ENCODE data around the gene FAM50B. TPM values are rescaled to one million over a fixed set of nuclear protein-coding genes. Genes with fewer than 3 reads are reported as not detected.

The FAM50B gene
- total and polyA plus RNA-seq, 2 of the 13 experiments (the other 11 are each of a cell fraction or from before 2014, with no cell fraction given) = 0.05 TPM; not detected in 1

DNA sequence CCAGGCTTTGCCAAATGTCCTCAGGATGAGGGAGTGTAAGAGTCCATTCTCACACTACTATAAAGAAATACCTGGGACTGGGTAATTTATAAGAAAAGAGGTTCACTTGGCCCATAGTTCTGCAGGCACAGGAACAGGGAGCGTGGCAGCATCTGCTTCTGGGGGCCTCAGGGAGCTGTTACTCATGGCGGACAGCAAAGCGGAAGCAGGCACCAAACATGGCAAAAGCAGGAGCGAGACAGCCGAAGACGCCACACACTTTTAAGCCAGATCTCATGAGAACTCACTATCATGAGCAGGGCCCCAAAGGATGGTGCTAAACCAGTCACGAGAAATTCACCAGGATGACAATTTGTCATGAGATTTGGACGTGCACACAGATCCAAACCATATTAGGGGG, 22.8 kb downstream of the FAM50B start (continued):
- TF ChIP-seq, protein P1, sequence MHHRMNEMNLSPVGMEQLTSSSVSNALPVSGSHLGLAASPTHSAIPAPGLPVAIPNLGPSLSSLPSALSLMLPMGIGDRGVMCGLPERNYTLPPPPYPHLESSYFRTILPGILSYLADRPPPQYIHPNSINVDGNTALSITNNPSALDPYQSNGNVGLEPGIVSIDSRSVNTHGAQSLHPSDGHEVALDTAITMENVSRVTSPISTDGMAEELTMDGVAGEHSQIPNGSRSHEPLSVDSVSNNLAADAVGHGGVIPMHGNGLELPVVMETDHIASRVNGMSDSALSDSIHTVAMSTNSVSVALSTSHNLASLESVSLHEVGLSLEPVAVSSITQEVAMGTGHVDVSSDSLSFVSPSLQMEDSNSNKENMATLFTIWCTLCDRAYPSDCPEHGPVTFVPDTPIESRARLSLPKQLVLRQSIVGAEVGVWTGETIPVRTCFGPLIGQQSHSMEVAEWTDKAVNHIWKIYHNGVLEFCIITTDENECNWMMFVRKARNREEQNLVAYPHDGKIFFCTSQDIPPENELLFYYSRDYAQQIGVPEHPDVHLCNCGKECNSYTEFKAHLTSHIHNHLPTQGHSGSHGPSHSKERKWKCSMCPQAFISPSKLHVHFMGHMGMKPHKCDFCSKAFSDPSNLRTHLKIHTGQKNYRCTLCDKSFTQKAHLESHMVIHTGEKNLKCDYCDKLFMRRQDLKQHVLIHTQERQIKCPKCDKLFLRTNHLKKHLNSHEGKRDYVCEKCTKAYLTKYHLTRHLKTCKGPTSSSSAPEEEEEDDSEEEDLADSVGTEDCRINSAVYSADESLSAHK (CRISPR knock-in tag; IDR thresholded peaks at IDR 0.05; ENCODE audit: borderline replicate concordance) = no peak
- TF ChIP-seq ZNF891 (CRISPR knock-in tag; IDR thresholded peaks at IDR 0.05) (0 out of 2 replicates have a peak, but pooled peaks have one; percentile 8), RARA (CRISPR knock-in tag; IDR thresholded peaks at IDR 0.05) (no peak), ZSCAN12 (CRISPR knock-in tag; IDR thresholded peaks at IDR 0.05) (no peak), HNRNPL (IDR thresholded peaks at IDR 0.05; ENCODE audit: low read depth, low read length) (no peak), KLF13 (CRISPR knock-in tag; IDR thresholded peaks at IDR 0.05) (no peak), THYN1 (CRISPR knock-in tag; IDR thresholded peaks at IDR 0.05; ENCODE audit: borderline replicate concordance, low read depth) (no peak), HMG20A (CRISPR knock-in tag; IDR thresholded peaks at IDR 0.05; ENCODE audit: borderline replicate concordance) (no peak), ARNTL (CRISPR knock-in tag; IDR thresholded peaks at IDR 0.05) (no peak), MEIS1 (CRISPR knock-in tag; IDR thresholded peaks at IDR 0.05; ENCODE audit: borderline replicate concordance) (no peak), SYNCRIP (IDR thresholded peaks at IDR 0.05; ENCODE audit: insufficient read depth, low read depth, low read length) (no peak), RFXAP (CRISPR knock-in tag; IDR thresholded peaks at IDR 0.05; ENCODE audit: borderline replicate concordance) (0 out of 2 replicates have a peak, but pooled peaks have one; percentile 51), ZNF230 (CRISPR knock-in tag; IDR thresholded peaks at IDR 0.05) (no peak), SMARCE1 (IDR thresholded peaks at IDR 0.05; ENCODE audit: borderline replicate concordance) (no peak), ZNF670 (CRISPR knock-in tag; IDR thresholded peaks at IDR 0.05; ENCODE audit: borderline replicate concordance) (no peak), SIX4 (CRISPR knock-in tag; IDR thresholded peaks at IDR 0.05) (no peak), PITX1 (CRISPR knock-in tag; IDR thresholded peaks at IDR 0.05) (no peak), ZNF343 (CRISPR knock-in tag; IDR thresholded peaks at IDR 0.05) (no peak), MTF1 (CRISPR knock-in tag; IDR thresholded peaks at IDR 0.05) (no peak), CC2D1A (CRISPR knock-in tag; IDR thresholded peaks at IDR 0.05) (no peak), MYC (CRISPR knock-in tag; IDR thresholded peaks at IDR 0.05; ENCODE audit: borderline replicate concordance) (peak; percentile 51; the same call in 1 of the 2 replicates), HDAC1 (CRISPR knock-in tag; IDR thresholded peaks at IDR 0.05) (peak; percentile 8; the same call in 1 of the 2 replicates), ZMYM2 (CRISPR knock-in tag; IDR thresholded peaks at IDR 0.05) (peak; percentile 39; the same call in 1 of the 2 replicates), PHF20 (CRISPR knock-in tag; IDR thresholded peaks at IDR 0.05) (no peak), SUZ12 (IDR thresholded peaks at IDR 0.05; ENCODE audit: low read depth, low read length) (no peak), TARDBP (CRISPR knock-in tag; IDR thresholded peaks at IDR 0.05) (0 out of 2 replicates have a peak, but pooled peaks have one; percentile 43), NR2F2 (IDR thresholded peaks at IDR 0.05; ENCODE audit: borderline replicate concordance, low read depth) (no peak), ZMYM3 (CRISPR knock-in tag; IDR thresholded peaks at IDR 0.05) (no peak), ZNF776 (CRISPR knock-in tag; IDR thresholded peaks at IDR 0.05) (no peak)
- TF ChIP-seq, protein P2, sequence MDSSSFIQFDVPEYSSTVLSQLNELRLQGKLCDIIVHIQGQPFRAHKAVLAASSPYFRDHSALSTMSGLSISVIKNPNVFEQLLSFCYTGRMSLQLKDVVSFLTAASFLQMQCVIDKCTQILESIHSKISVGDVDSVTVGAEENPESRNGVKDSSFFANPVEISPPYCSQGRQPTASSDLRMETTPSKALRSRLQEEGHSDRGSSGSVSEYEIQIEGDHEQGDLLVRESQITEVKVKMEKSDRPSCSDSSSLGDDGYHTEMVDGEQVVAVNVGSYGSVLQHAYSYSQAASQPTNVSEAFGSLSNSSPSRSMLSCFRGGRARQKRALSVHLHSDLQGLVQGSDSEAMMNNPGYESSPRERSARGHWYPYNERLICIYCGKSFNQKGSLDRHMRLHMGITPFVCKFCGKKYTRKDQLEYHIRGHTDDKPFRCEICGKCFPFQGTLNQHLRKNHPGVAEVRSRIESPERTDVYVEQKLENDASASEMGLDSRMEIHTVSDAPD (CRISPR knock-in tag; IDR thresholded peaks at IDR 0.05) = no peak

All from HepG2 (cell line).